ENCODE measurements around the gene PDE7B. TPM values are rescaled to one million over a fixed set of nuclear protein-coding genes. Genes with fewer than 3 reads are reported as not detected.

Gene PDE7B
- total and polyA plus RNA-seq, 2 donors (not counting 1 experiment from before 2014, with no cell fraction given): 2.6 to 7.5 TPM

DNA sequence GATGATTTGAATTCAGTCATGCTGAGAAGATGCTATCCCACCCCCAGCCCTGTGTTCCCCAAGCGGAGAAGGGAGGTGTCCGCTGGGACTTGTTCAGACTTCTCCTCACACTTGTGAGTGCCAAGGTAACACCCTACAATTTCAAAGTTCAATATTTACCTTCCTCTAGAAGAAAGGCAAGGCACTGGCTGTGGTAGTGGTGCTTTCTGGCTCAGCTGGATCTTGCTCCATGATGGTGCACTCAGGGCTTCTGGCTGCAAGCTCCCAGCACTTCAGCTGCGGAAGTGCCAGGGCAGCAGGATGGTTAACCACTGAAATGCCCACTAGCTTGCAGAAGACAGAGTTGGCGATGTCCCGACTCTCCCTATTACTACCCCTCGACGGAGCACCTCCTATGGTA, 263.2 kb downstream of the PDE7B start:
- POLR2A ChIA-PET: no interaction called here
- TF ChIP-seq, protein P1, sequence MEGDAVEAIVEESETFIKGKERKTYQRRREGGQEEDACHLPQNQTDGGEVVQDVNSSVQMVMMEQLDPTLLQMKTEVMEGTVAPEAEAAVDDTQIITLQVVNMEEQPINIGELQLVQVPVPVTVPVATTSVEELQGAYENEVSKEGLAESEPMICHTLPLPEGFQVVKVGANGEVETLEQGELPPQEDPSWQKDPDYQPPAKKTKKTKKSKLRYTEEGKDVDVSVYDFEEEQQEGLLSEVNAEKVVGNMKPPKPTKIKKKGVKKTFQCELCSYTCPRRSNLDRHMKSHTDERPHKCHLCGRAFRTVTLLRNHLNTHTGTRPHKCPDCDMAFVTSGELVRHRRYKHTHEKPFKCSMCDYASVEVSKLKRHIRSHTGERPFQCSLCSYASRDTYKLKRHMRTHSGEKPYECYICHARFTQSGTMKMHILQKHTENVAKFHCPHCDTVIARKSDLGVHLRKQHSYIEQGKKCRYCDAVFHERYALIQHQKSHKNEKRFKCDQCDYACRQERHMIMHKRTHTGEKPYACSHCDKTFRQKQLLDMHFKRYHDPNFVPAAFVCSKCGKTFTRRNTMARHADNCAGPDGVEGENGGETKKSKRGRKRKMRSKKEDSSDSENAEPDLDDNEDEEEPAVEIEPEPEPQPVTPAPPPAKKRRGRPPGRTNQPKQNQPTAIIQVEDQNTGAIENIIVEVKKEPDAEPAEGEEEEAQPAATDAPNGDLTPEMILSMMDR (IDR thresholded peaks at IDR 0.05): no peak
- no peak for TF ChIP-seq EZH2 (IDR thresholded peaks at IDR 0.05; ENCODE audit: borderline replicate concordance, insufficient read depth, low read depth, low read length, poor library complexity, severe bottlenecking)
- Histone ChIP-seq H3K36me3 (replicated peaks in 1 of 2; ENCODE audit: control extremely low read depth in 1 of 2, control insufficient read depth in 1 of 2, extremely low read depth in 1 of 2, insufficient read depth in 2 of 2, low read length in 1 of 2) (no peaks in the 10 kb centered on the region), H3K4me1 (ENCODE audit: control insufficient read depth in 2 of 2, insufficient read depth in 2 of 2, low read length in 2 of 2) (no peaks in the 10 kb centered on the region), H3K4me3 (ENCODE audit: control extremely low read depth in 1 of 5, extremely low read depth in 1 of 5, insufficient read depth in 1 of 5, low read depth in 2 of 5, low read length in 4 of 5) (no peak overlapping the region), H2AFZ (ENCODE audit: insufficient read depth, low read depth, low read length, poor library complexity, severe bottlenecking) (no peak overlapping the region), H3K27ac (ENCODE audit: low read length in 2 of 2) (no peak overlapping the region), H3K9ac (ENCODE audit: low read length) (no peak overlapping the region), H3K27me3 (replicated peaks in 1 of 4; ENCODE audit: control extremely low read depth in 1 of 4, control insufficient read depth in 3 of 4, insufficient read depth in 4 of 4, low read length in 3 of 4) (no peaks in the 10 kb centered on the region), H3K9me3 (ENCODE audit: control extremely low read depth in 1 of 3, control insufficient read depth in 2 of 3, insufficient read depth in 1 of 3, low read length in 2 of 3) (no peaks in the 10 kb centered on the region), H4K20me1 (ENCODE audit: control insufficient read depth, insufficient read depth, low read length, poor library complexity, severe bottlenecking) (no peaks in the 10 kb centered on the region), H3K4me2 (replicated peaks; ENCODE audit: low read depth, low read length, poor library complexity, severe bottlenecking) (no peak overlapping the region), H3K79me2 (ENCODE audit: control insufficient read depth, insufficient read depth, low read length) (no peaks in the 10 kb centered on the region)
- 88% methylated on average over 1 of the region's 7 CpGs for WGBS (ENCODE audit: insufficient coverage)
- intact Hi-C loops (cut with micrococcal nuclease): no loop called here
- no peaks in the 10 kb centered on the region for H3K4me1 Mint-ChIP-seq
- H3K9me3 Mint-ChIP-seq (ENCODE audit: insufficient read depth): no peaks in the 10 kb centered on the region
- ATAC-seq (ENCODE audit: low read depth) (no peak), DNase-seq (no peak)
- H3K4me3 Mint-ChIP-seq: no peak overlapping the region
- H3K27me3 Mint-ChIP-seq: no peaks in the 10 kb centered on the region
- H3K27ac Mint-ChIP-seq: no peak overlapping the region
- CTCF ChIA-PET: no interaction called here

DNA sequence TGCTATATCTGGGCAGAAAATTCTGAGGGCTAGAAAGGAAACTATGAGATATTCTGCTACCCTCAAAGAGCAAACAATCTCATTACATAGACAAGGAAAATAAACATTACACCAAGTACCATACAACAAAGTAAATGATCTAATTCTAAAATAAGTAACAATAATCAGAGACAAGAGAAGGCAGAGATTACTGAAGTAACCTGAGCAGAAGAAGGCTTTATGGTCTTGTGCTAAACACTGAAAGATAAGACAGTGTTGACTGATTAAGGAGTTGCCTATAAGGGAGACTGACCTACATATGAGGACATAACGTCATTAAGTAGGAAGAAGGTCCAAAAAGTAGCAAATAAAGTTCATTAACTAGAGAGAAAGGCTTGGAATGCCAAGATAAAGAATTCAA, 264.4 kb downstream of the PDE7B start:
- Histone ChIP-seq H3K79me2 (ENCODE audit: control insufficient read depth, insufficient read depth, low read length) (no peaks in the 10 kb centered on the region), H3K4me1 (ENCODE audit: control insufficient read depth in 2 of 2, insufficient read depth in 2 of 2, low read length in 2 of 2) (no peaks in the 10 kb centered on the region), H3K27ac (ENCODE audit: low read length in 2 of 2) (no peak overlapping the region), H4K20me1 (ENCODE audit: control insufficient read depth, insufficient read depth, low read length, poor library complexity, severe bottlenecking) (no peaks in the 10 kb centered on the region), H3K9ac (ENCODE audit: low read length) (no peak overlapping the region), H2AFZ (ENCODE audit: insufficient read depth, low read depth, low read length, poor library complexity, severe bottlenecking) (no peak overlapping the region), H3K36me3 (replicated peaks in 1 of 2; ENCODE audit: control extremely low read depth in 1 of 2, control insufficient read depth in 1 of 2, extremely low read depth in 1 of 2, insufficient read depth in 2 of 2, low read length in 1 of 2) (no peaks in the 10 kb centered on the region), H3K4me2 (replicated peaks; ENCODE audit: low read depth, low read length, poor library complexity, severe bottlenecking) (no peak overlapping the region), H3K9me3 (ENCODE audit: control extremely low read depth in 1 of 3, control insufficient read depth in 2 of 3, insufficient read depth in 1 of 3, low read length in 2 of 3) (no peaks in the 10 kb centered on the region), H3K27me3 (replicated peaks in 1 of 4; ENCODE audit: control extremely low read depth in 1 of 4, control insufficient read depth in 3 of 4, insufficient read depth in 4 of 4, low read length in 3 of 4) (no peaks in the 10 kb centered on the region), H3K4me3 (ENCODE audit: control extremely low read depth in 1 of 5, extremely low read depth in 1 of 5, insufficient read depth in 1 of 5, low read depth in 2 of 5, low read length in 4 of 5) (no peak overlapping the region)
- no peak overlapping the region for H3K4me3 Mint-ChIP-seq
- no peak for ATAC-seq (ENCODE audit: low read depth)
- no peaks in the 10 kb centered on the region for H3K4me1 Mint-ChIP-seq
- ChIA-PET CTCF (no interaction called here), POLR2A (no interaction called here)
- no peak for DNase-seq
- H3K27me3 Mint-ChIP-seq: no peaks in the 10 kb centered on the region
- WGBS (ENCODE audit: insufficient coverage): no CpG with 5 or more reads among the region's 1 CpG
- TF ChIP-seq, protein P1 (IDR thresholded peaks at IDR 0.05): no peak
- no peaks in the 10 kb centered on the region for H3K9me3 Mint-ChIP-seq (ENCODE audit: insufficient read depth)
- no peak overlapping the region for H3K27ac Mint-ChIP-seq
- intact Hi-C loops (cut with micrococcal nuclease): no loop called here
